CD4-positive, alpha-beta T cell treated with Interleukin-21 for 1 hour (primary cell): ENCODE measurements around the gene MARS1.
A peak's percentile ranks its signal among the peaks of the same experiment; 100 is the strongest.

Source experiments
- DNase-seq: peaks from one replicate; pipeline ENCODE4 v3.0.0-alpha.2; 2020

Gene MARS1

DNA sequence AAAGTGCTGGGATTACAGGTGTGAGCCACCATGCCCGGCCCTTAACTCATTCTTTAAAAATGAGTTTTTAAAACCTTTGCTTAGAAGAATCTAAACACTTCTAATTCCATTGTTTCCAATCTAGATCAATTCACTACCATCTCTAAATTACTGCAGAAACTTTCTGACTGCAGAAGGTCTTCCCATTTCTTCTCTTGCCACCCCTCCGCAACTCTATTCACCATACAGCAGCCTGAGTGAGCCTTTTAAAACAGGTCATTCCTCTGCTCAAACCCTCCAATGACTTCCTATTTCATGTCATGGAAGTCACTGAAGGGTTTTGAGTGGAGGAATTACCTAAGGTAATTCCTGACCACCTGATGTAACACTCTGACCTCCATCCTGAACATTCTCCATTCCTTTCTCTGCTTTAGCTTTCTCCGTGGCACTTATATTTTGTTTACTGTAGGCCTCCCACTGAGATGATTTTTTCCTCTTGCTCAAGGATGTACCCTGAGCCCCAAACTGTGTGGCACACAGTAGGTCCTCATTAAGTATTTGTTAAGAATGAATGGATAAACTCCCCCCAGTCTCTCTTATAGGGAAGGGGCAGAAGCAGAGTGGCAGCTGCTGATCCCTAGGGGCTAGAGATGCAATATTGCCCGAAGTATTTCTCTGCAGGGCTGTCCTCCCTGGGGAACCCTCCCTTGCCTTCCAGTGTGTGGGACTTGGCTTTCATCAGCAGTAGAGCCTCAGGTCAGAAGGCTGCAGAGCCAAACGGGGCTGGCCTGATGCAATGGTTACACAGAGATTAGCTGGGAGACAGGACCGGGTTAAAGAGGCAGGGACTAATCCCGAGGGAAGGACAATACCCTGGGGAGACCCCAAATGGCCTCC, 31.3 kb downstream of the MARS1 start:
- DNase-seq, result peak; percentile 21

DNA sequence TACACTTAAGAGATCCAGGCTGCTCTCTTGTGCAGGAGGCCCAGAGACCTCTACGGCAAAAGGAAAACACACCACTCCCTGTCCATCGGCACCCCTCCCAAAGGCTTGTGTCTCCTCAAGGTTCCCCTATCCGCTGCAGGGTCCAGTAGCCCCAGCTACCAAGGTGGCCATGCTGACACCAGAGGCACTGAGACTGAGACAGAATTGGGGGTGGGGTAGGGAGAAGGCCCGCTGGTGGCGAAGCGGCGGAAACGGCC, 31.9 kb downstream of the MARS1 start:
- no peak for DNase-seq

DNA sequence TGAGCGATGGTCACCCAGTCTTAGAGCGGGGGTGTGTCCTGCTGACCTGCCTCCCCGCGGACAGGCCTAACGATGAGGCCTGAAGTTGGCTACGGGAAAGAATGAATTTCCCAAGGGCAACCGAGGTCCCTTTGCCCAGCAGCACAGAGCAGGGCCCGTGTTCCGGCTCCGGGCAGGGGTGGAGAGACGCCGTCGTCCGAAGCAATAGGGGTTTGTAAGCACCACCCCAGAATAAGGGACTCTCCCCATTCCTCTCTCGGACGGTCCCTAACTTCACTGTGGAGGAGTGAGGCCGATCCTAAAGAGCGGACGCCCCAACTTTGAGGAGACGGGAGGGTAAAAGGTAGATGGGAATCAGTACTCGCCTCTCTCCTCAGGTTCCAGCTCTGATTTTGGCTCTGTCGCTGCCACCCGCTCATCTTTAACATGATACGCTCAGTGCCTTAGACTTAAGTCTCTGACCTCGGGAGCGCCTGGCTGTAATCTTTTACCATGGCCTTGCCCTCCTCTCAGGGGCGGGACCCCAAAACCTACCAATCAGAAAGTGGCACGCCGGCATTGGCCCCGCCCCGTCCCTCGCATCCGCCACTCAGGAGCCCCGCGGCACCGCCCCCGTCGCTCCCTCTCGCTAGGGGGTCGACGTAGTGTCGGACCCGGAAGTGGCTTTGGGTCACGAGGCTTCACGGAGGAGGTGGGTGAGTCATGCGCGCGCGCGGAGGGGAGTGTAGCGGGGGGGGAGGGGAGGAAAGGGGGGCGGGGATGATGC, 32.4 kb downstream of the MARS1 start, which contains the start of gene DDIT3:
Gene DDIT3 (minus strand): TSS at position 462 of the 766 bp plus-strand sequence. CDS start 3,108 bp downstream, outside the sequence.
- DNase-seq, result peak; percentile 99

DNA sequence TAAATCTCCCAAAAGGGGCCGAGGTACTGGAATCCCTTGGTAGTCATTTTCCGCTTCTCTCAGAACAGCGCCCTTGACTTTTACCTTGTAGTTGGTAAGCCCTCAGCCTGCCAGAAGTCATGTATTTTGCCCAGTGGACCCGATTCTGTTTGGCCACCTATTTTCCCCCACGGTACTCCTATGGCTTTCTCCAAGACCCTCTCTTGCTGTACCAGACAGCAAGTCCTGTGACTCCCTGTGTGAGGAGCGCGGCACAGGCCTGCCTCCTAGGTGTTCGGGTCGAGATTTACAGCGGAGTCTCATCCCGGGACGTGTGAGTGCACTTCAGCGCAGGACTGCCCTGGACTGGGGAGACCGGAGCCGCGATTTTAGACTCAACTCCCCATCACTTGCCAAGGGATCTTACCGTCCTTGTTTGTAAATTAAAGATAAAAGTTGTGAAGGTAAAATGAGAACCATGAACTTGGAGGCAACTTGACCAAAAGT, 33.7 kb downstream of the MARS1 start:
- DNase-seq, result no peak

DNA sequence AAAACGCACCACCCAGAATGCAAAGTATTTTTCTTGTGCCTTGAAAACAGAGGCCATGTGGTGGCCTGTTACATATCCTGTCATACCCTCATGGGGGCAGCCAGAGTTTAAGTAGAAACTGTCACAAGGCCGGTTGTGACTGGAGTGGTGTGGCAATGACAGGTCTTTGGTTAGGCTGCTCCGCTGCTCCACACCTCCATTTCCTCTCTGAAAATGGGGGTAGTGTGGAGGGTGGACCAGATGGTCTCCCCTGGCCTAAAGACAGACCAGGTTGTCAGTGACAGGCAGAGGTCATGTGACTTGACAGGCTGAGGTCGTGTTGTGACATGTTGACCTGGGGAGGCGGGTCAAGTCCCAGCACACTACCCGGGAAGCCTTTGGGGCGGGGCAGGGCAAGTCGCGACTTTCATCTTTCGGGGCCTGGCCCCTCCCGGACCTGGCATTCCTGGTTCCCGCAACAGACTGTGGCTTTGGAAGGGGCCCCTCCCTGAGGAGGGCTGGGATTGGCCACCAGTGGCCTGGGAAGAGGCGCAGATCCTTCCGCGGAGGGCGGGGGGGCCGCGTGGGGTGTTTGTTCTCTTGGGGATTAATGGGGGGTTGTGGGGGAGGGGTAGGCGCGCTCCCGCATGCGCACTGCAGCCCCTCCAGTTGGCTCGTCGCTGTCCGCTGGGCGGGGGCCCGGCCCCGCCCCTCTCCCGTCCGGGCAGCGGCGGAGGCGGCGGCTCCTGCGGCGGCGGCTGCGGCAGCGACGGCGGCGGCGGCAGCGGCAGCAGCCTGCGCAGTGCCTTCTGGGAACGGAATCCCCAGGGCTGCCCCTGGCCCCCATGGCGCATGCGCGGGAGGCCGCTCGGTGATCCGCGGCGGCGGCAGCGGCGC, 34.4 kb downstream of the MARS1 start, which contains the start of gene MBD6:
Gene MBD6 (plus strand): TSS at position 814 of the 876 bp plus-strand sequence. CDS start 1,480 bp downstream, outside the sequence.
- DNase-seq, result peak; percentile 94

DNA sequence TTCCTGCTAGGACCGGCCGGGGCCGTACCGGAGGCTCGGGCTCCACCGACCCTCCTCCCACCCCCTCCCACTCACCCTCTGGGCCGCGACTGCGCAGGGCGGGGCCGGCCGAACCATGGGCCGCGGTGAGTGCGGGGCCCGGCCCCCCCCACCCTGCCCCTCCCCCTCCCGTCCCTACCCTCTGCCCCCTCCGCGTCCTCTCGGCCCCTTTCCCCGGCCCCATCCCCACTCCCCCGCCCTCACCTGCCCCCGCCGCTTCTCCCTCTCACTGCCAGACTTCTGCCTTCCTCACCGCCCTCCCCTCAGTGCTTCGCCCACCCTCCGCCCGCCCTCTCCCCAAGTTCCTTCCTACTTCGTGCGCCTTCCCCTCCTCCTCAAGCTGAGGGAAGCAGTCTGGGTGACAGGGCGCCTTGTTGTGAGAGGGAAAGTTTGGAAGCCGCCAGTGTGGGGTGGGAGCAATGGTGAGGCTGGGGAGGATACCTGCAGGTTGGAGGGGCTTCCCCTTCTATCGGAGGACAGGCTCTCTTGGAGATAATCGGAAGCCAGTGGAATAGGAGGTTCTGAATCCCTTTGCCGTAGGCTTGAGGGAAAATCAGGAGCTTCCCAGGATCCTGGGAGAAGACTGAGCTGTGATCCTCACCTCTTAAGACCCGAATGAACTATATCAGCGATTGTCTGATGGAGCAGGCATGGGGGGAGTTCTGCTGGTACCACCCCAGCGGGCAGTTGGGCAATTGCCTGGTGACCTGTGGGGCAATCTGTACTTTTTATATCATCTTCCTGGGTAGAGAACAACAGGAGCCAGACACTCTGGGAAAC, 35.2 kb downstream of the MARS1 start:
- DNase-seq, result no peak

DNA sequence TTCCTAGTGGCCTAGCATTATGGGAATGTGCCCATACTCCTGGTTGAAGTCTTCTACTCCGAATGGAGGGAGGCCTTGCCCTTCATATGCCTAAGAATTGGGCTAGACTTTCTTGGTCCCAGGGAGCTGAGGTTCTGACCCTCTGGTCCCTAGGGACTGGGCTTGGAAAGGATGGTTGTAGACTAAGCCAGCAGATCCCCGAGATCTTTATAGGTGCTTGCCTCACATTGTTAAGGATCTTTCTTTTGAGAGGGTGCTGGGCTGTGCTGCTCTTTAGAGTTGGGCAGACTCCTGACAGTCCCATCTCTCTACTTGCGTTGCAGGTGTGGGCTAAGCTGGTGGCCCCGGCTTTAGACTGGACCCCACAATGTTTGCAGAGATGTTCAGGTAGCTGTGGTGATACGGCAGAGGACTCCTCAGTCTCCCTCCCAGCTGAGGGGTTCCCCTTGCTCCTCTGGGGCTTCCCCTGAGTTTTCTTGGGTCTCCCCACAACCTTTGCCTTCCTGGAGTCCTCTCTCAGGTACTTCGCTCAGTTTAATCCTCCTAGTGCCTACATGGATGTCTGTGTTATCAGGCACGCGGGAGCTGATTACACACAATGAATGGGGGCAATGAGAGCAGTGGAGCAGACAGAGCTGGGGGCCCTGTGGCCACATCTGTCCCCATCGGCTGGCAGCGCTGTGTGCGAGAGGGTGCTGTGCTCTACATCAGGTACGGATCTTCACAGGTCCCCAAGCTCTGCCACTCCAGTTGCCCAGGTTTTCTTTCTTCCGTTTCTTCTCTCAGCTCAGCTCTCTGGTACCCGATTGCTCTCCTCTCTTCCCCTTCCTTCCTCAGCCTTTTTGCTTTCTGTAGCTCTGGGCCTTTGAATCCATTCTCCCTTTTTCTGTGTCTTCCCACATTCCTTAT, 36.1 kb downstream of the MARS1 start:
- peak; percentile 42 for DNase-seq

DNA sequence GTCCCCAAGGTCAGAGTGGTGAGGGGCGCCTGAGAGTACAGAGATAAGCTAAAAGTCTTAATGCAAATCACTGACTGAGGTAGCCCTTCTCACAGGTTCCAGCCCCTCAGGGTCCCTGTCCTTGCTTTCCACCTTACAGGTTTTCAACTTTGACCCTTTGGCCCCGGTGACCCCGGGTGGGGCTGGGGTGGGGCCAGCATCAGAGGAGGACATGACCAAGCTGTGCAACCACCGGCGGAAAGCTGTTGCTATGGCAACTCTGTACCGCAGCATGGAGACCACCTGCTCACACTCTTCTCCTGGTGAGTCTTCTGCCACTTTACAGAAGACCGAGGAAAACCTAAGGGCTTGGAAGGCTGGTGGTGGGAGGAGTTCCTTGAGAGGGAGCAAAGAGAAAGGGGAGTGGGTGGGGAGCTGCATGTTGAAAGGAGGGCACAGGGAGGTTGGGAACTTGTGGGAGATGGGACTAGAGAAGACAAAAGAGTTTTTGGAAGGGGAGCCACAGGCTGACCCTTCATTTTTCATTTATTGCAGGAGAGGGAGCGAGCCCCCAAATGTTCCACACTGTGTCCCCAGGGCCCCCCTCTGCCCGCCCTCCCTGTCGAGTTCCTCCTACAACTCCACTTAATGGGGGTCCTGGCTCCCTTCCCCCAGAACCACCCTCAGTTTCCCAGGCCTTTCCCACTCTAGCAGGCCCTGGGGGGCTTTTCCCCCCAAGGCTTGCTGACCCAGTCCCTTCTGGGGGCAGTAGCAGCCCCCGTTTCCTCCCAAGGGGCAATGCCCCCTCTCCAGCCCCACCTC, 37.1 kb downstream of the MARS1 start:
- DNase-seq, result no peak

DNA sequence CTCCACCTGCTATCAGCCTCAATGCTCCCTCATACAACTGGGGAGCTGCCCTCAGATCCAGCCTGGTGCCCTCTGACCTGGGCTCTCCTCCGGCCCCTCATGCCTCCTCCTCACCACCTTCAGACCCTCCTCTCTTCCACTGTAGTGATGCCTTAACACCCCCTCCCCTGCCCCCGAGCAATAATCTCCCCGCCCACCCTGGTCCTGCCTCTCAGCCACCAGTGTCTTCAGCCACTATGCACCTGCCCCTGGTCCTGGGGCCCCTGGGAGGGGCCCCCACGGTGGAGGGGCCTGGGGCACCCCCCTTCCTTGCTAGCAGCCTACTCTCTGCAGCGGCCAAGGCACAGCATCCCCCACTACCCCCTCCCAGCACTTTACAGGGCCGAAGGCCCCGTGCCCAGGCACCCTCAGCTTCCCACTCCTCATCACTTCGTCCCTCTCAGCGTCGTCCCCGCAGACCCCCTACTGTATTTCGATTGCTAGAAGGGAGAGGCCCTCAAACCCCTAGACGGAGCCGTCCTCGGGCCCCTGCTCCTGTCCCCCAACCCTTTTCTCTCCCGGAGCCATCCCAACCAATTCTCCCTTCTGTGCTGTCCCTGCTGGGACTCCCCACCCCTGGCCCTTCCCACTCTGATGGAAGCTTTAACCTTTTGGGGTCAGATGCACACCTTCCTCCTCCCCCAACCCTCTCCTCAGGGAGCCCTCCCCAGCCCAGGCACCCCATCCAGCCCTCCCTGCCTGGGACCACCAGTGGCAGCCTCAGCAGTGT, 37.9 kb downstream of the MARS1 start:
- DNase-seq, result no peak

DNA sequence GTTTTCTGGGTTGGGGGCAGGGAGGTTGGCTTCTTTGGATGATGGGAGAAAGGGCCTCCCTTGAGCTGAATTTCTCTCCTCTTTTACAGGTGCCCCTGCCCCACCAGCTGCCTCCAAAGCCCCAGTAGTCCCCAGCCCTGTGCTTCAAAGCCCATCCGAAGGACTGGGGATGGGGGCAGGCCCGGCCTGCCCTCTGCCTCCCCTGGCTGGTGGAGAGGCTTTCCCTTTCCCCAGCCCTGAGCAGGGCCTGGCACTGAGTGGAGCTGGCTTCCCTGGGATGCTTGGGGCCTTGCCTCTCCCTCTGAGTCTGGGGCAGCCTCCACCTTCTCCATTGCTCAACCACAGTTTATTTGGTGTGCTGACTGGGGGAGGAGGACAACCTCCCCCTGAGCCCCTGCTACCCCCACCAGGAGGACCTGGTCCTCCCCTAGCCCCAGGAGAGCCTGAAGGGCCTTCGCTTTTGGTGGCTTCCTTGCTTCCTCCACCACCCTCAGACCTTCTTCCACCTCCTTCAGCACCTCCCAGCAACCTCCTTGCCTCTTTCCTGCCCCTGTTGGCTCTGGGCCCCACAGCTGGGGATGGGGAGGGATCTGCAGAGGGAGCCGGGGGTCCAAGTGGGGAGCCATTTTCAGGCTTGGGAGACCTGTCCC, 38.7 kb downstream of the MARS1 start:
- no peak for DNase-seq

DNA sequence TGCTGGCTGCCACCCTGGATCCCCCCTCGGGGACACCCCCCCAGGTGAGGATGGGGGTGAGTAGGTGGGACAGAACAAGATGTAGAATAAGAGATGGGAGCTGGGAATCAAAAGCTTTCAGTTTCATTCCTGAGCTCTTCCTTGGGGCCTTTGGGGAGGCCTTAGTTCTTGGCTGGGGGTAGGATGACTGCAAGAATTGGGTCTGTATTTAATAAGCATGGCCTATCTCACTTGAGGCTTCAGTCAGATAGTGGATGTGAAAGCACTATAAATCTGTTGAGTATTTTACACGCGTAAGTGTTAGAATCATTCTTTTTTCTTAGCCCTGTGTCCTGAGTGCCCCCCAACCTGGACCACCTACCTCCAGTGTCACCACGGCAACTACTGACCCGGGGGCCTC, 39.3 kb downstream of the MARS1 start:
- no peak for DNase-seq

DNA sequence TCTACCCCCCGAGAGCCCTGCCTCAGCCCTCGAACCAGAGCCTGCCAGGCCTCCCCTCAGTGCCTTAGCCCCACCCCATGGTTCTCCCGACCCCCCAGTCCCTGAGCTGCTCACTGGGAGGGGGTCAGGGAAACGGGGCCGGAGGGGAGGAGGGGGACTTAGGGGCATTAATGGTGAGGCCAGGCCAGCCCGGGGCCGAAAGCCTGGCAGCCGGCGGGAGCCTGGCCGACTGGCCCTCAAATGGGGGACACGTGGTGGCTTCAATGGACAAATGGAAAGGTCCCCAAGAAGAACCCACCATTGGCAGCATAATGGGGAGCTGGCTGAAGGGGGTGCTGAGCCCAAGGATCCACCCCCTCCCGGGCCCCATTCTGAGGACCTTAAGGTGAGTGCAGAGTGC, 40.3 kb downstream of the MARS1 start:
- DNase-seq, result no peak

DNA sequence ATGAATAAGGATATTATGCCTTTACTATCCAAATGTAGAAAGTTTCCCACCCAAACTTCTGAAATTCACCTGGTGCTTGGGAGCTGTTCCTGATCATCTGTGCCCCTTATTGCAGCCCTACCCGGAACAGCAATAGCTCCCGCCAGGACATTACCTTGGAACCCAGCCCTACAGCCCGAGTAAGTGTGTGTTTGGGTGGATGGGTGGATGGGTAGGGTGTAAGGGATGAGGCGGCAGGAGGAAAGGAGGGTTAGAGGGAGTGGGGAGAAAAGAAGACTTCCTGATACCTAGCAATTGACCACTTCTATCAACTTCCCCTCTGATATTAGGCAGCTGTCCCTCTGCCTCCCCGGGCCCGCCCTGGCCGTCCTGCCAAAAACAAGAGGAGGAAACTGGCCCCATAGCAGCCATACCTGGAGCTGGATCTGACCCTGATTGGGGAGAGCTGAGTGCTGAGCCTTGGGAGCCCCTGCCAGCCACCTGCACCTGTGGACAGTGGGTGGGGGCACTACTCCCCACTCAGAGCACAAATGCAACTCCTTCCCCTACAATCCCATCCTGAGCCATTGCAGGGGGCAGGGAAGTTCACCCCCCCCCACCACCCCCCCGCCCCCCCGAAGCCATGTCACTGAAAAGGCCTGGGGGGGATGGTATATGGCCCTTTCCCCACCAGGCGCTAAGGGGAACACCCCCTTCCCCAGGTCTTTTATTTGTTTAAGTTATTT, 41.1 kb downstream of the MARS1 start:
- no peak for DNase-seq

DNA sequence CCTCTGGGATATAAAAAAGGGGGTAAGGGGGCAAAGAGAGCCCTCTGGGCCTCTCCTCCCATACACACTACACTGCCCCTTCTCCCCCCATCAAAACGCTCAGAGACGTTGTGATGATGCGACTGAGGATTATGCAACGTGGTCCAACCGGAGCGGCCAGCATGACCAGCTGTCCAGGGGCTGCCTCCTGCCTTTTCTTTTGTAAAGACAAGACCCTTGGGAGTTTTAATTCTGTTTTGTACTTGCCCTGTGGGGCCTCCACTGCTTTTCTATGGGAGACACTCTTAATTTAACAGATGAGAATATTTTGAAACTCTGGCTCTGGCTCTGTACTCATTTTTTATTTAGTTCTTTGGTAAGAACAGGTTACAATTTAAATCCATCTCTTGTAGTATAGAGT, 42.0 kb downstream of the MARS1 start:
- no peak for DNase-seq

DNA sequence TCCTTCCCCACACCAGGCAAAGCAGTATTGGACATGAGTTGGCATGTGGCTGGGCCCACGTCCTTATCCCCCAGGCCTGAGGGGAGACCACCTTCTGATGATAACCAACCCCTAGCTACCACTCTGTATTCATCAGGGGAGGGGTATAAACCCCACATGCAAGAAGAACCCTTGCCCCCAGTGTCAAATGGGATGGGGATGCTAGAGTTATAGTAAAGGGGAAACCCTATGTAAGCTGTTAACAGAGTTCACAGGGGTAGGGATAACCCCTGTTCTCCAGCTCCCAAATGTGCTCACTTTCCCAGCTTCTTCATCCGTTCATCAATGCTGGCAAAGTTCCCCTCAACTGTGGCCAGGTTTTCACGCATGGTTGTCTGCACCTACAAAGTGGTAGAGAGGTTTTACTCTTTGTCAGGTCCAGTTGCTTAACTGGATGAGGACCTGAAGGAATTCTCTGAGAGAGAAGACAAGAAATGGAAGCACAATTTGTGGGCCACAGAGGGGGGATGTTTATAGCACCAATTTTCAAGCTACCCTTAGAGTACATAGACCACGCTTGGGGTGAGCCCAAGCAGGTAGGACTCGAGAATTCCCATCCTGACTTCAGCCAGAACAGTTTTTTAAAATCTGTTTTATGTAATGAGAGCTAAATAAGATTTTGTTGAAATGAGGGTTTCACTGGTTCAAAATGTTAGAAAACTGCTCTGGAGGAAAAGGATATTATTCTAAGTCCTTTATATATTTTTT, 42.7 kb downstream of the MARS1 start:
- no peak for DNase-seq

DNA sequence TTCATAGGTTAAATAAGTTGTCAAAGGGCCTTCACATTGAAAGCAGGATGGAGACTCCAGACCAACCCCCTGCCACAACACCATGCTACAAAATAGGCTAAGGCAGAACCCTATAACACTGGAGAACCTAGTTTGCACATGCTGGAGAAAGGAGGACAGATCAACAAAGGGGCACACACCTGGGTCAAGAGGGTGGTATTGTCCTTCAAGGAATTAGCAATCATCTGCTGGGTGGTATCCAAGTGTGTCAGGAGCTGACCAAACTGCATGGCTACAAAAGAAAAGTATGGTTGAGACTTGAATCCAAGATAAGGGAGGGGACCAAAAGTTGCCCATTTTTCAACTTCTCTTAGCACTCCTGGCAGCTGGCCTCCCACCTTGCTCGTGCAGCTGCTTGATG, 44.0 kb downstream of the MARS1 start:
- DNase-seq, result no peak

DNA sequence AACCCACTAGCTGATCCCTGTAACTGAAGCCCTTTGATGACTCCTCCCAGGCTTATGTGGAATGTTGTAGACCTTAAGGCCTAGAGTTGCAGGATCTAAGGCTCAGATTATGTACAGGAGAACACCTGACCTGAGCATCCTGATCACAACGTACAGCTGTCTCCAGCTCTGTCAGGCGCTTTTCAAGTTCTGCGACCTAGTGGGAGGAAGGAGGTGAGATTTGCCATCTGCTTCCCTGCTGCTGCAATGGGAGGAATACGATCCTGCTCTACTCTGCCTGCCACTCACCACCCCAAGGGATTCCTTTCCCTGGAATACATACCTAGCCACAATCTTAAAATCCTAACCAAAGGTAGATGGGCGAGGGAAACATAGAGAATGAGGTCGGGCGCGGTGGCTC, 45.2 kb downstream of the MARS1 start:
- no peak for DNase-seq
